WTC11 (cell line): Measurements from ENCODE around the gene NRXN3. TPM values are rescaled to one million over a fixed set of nuclear protein-coding genes. Genes with fewer than 3 reads are reported as not detected.

Experiments
- ATAC-seq: fragments of 200-7000 bp; cut with Tn5 transposase; 2 replicates; pipeline ENCODE4 v1.10.0; 2021; ENCODE audit warnings: mild to moderate bottlenecking, moderate library complexity
- CTCF ChIA-PET: fragments of 300-600 bp; sonication (Branson Sonifier 250); formaldehyde crosslinking; loops from one replicate; lab custom pipeline; 2021; ENCODE audit warnings: antibody characterized with exemption; lab: Charles Lee
- POLR2A ChIA-PET: fragments of 350-600 bp; sonication (Branson Sonifier 250); formaldehyde crosslinking; loops from one replicate; lab custom pipeline; 2021; ENCODE audit warnings: antibody characterized with exemption; lab: Charles Lee
- DNase-seq: peaks from one replicate; pipeline ENCODE4 v3.0.0; 2021; ENCODE audit warnings: low spot score
- H3K27ac Mint-ChIP-seq: 2 replicates; pipeline ENCODE4 v1.8.0; 2021; ENCODE audit warnings: mixed read lengths
- H3K27me3 Mint-ChIP-seq: 2 replicates; pipeline ENCODE4 v1.8.0; 2021; ENCODE audit warnings: low read depth, mild to moderate bottlenecking, moderate library complexity, mixed read lengths
- H3K36me3 Mint-ChIP-seq: 2 replicates; pipeline ENCODE4 v1.8.0; 2021; ENCODE audit warnings: mixed read lengths
- H3K4me1 Mint-ChIP-seq: 2 replicates; pipeline ENCODE4 v1.8.0; 2022; ENCODE audit warnings: mixed read lengths
- H3K4me3 Mint-ChIP-seq: 2 replicates; pipeline ENCODE4 v1.8.0; 2021; ENCODE audit warnings: mild to moderate bottlenecking, moderate library complexity, mixed read lengths
- H3K9me3 Mint-ChIP-seq: 2 replicates; pipeline ENCODE4 v1.8.0; 2021; ENCODE audit warnings: mixed read lengths
- AFF4 ChIP-seq: sonication (generic); formaldehyde crosslinking; IDR thresholded peaks from 2 replicates; pipeline ENCODE4 v1.8.1; 2023; ENCODE audit warnings: mild to moderate bottlenecking, missing genetic modification reagents, borderline replicate concordance
- CDX4 ChIP-seq: fragments of 250-450 bp; sonication (Bioruptor Pico); IDR thresholded peaks from 2 replicates; pipeline ENCODE4 v1.9.0; 2021; ENCODE audit warnings: moderate library complexity, mild to moderate bottlenecking, inconsistent platforms, borderline replicate concordance
- CREM ChIP-seq: sonication (generic); formaldehyde crosslinking; IDR thresholded peaks from 2 replicates; pipeline ENCODE4 v1.8.1; 2022; ENCODE audit warnings: mild to moderate bottlenecking, missing genetic modification reagents, moderate library complexity
- CTCF ChIP-seq: fragments of 200-600 bp; IDR thresholded peaks from 2 replicates; pipeline ENCODE4 v1.8.0; 2022; ENCODE audit warnings: antibody characterized with exemption
- E2F5 ChIP-seq: sonication (generic); formaldehyde crosslinking; IDR thresholded peaks from 2 replicates; pipeline ENCODE4 v1.8.1; 2022; ENCODE audit warnings: mild to moderate bottlenecking, moderate library complexity, missing genetic modification reagents
- ETV6 ChIP-seq: sonication (generic); formaldehyde crosslinking; IDR thresholded peaks from 2 replicates; pipeline ENCODE4 v1.8.1; 2022; ENCODE audit warnings: mild to moderate bottlenecking, missing genetic modification reagents
- GRHL2 ChIP-seq: fragments of 250-450 bp; sonication (Bioruptor Pico); IDR thresholded peaks from 2 replicates; pipeline ENCODE4 v1.8.0; 2022; ENCODE audit warnings: mild to moderate bottlenecking, moderate library complexity; ENCODE audit not compliant: insufficient replicate concordance, severe bottlenecking
- GTF2I ChIP-seq: fragments of 250-450 bp; sonication (Bioruptor Pico); conservative IDR thresholded peaks from 2 replicates; pipeline ENCODE4 v1.4.0; 2021; ENCODE audit warnings: mild to moderate bottlenecking
- HMGA2 ChIP-seq: fragments of 250-450 bp; sonication (Bioruptor Pico); IDR thresholded peaks from 2 replicates; pipeline ENCODE4 v1.4.0; 2021; ENCODE audit warnings: mild to moderate bottlenecking, moderate library complexity
- MYBL2 ChIP-seq: sonication (generic); formaldehyde crosslinking; IDR thresholded peaks from 2 replicates; pipeline ENCODE4 v1.8.1; 2023; ENCODE audit warnings: mild to moderate bottlenecking, moderate library complexity, missing genetic modification reagents
- RORB ChIP-seq: fragments of 250-450 bp; sonication (Bioruptor Pico); IDR thresholded peaks from 2 replicates; pipeline ENCODE4 v1.9.0; 2021; ENCODE audit warnings: mild to moderate bottlenecking
- TEAD1 ChIP-seq: sonication (generic); formaldehyde crosslinking; IDR thresholded peaks from 2 replicates; pipeline ENCODE4 v1.8.0; 2022; ENCODE audit warnings: mild to moderate bottlenecking, missing genetic modification reagents
- ZBTB43 ChIP-seq: sonication (generic); formaldehyde crosslinking; IDR thresholded peaks from 2 replicates; pipeline ENCODE4 v1.8.1; 2023; ENCODE audit warnings: mild to moderate bottlenecking, missing genetic modification reagents
- ZNF219 ChIP-seq: sonication (generic); formaldehyde crosslinking; IDR thresholded peaks from 2 replicates; pipeline ENCODE4 v1.8.0; 2023; ENCODE audit warnings: missing genetic modification reagents, mild to moderate bottlenecking, borderline replicate concordance
- ZNF396 ChIP-seq: fragments of 250-450 bp; sonication (Bioruptor Pico); IDR thresholded peaks from 2 replicates; pipeline ENCODE4 v1.8.0; 2021; ENCODE audit warnings: mild to moderate bottlenecking, moderate library complexity, borderline replicate concordance
- total RNA-seq: library from RNA; stranded (reverse); gene quantifications from 3 replicates; pipeline ENCODE4 v1.2.3, GENCODE V29; 2021

NRXN3 gene
- total RNA-seq, 1 experiment from 2014 or later: 3.0 TPM

- TF ChIP-seq MYBL2 (CRISPR knock-in tag): no peak
- TF ChIP-seq ZBTB43: no peak
- TF ChIP-seq ETV6 (CRISPR knock-in tag): no peak
- no peak for TF ChIP-seq RORB (CRISPR knock-in tag)
- no peak for TF ChIP-seq AFF4 (CRISPR knock-in tag)
- no peak for TF ChIP-seq CDX4 (CRISPR knock-in tag)
- no peak for TF ChIP-seq CREM (CRISPR knock-in tag)
- TF ChIP-seq GTF2I (CRISPR knock-in tag): no peak
- no peak for TF ChIP-seq TEAD1 (CRISPR knock-in tag)
Measured at GRCh38 chr14:78202163-78202562, 32.0 kb downstream of the NRXN3 start (continued).

- Mint-ChIP-seq H3K27ac (no peak overlapping the region), H3K4me1 (peaks cover 27% of the 10 kb centered on the region)
Measured at GRCh38 chr14:78202976-78203375, 32.8 kb downstream of the NRXN3 start.

More at GRCh38 chr14:78202976-78203375, 32.8 kb downstream of the NRXN3 start:
- peaks cover 12% of the 10 kb centered on the region for H3K9me3 Mint-ChIP-seq
- H3K4me3 Mint-ChIP-seq: no peak overlapping the region
- H3K27me3 Mint-ChIP-seq: no peaks in the 10 kb centered on the region
- TF ChIP-seq ZNF219 (CRISPR knock-in tag): no peak
- no peak for TF ChIP-seq RORB (CRISPR knock-in tag)
- TF ChIP-seq ZNF396 (CRISPR knock-in tag): no peak
- TF ChIP-seq CTCF: no peak
- no peak for TF ChIP-seq GRHL2 (CRISPR knock-in tag)
- TF ChIP-seq HMGA2: no peak
- TF ChIP-seq E2F5 (CRISPR knock-in tag): no peak
- no peaks in the 10 kb centered on the region; the same call in 1 of the 2 replicates for H3K36me3 Mint-ChIP-seq
- ChIA-PET POLR2A (no interaction called here), CTCF (no interaction called here)
- DNase-seq (no peak), ATAC-seq (no peak)
